ENCODE results near the gene GPC3. TPM values are rescaled to one million over a fixed set of nuclear protein-coding genes. Genes with fewer than 3 reads are reported as not detected.

GPC3 gene
- total RNA-seq, 2 donors from 2014 or later, result 1.9 to 2.0 TPM

- no peak for DNase-seq
- no peak overlapping the region for H3K9ac ChIP-seq (ENCODE audit: low read depth in 2 of 2, low read length in 2 of 2)
- no peak overlapping the region for H3K27ac ChIP-seq
- no peak overlapping the region for H3K4me3 ChIP-seq
- intact Hi-C loops (cut with DNase I), result no loop called here
- H3K4me1 ChIP-seq, result no peaks in the 10 kb centered on the region
- H3K27me3 ChIP-seq, result no peaks in the 10 kb centered on the region
- H3K36me3 ChIP-seq, result no peaks in the 10 kb centered on the region
- H3K9me3 ChIP-seq, result no peaks in the 10 kb centered on the region
- no peak for TF ChIP-seq CTCF (IDR thresholded peaks at IDR 0.05)
Observed at GRCh38 chrX:133648594-133648993, 336.8 kb downstream of the GPC3 start.

GRCh38 chrX:133646719-133647116 lies 338.7 kb downstream of the GPC3 start:
- Histone ChIP-seq H3K4me3 (no peak overlapping the region), H3K9me3 (no peaks in the 10 kb centered on the region), H3K9ac (ENCODE audit: low read depth in 2 of 2, low read length in 2 of 2) (no peak overlapping the region), H3K36me3 (no peaks in the 10 kb centered on the region), H3K27ac (no peak overlapping the region), H3K4me1 (no peaks in the 10 kb centered on the region), H3K27me3 (no peaks in the 10 kb centered on the region)
- DNase-seq, result no peak
- TF ChIP-seq CTCF (IDR thresholded peaks at IDR 0.05), result no peak
- intact Hi-C loops (cut with DNase I), result no loop called here

GRCh38 chrX:133645977-133646718 lies 339.2 kb downstream of the GPC3 start:
- Histone ChIP-seq H3K4me1 (no peaks in the 10 kb centered on the region), H3K4me3 (no peak overlapping the region), H3K9ac (ENCODE audit: low read depth in 2 of 2, low read length in 2 of 2) (no peak overlapping the region), H3K9me3 (no peaks in the 10 kb centered on the region), H3K27ac (no peak overlapping the region), H3K27me3 (no peaks in the 10 kb centered on the region), H3K36me3 (no peaks in the 10 kb centered on the region)
- TF ChIP-seq CTCF (IDR thresholded peaks at IDR 0.05), result no peak
- DNase-seq, result no peak
- intact Hi-C loops (cut with DNase I), result no loop called here

- no peak for DNase-seq
- H3K4me3 ChIP-seq, result no peak overlapping the region
- H3K27ac ChIP-seq, result no peak overlapping the region
- no peaks in the 10 kb centered on the region for H3K4me1 ChIP-seq
- no peaks in the 10 kb centered on the region for H3K9me3 ChIP-seq
- intact Hi-C loops (cut with DNase I), result no loop called here
- no peaks in the 10 kb centered on the region for H3K27me3 ChIP-seq
- no peak for TF ChIP-seq CTCF (IDR thresholded peaks at IDR 0.05)
- no peaks in the 10 kb centered on the region for H3K36me3 ChIP-seq
- H3K9ac ChIP-seq (ENCODE audit: low read depth in 2 of 2, low read length in 2 of 2), result no peak overlapping the region
Observed at GRCh38 chrX:133645256-133645655, 340.1 kb downstream of the GPC3 start.

- H3K4me1 ChIP-seq, result no peaks in the 10 kb centered on the region
- no peak overlapping the region for H3K9ac ChIP-seq (ENCODE audit: low read depth in 2 of 2, low read length in 2 of 2)
- intact Hi-C loops (cut with DNase I), result no loop called here
- DNase-seq, result no peak
- TF ChIP-seq CTCF (IDR thresholded peaks at IDR 0.05), result no peak
- no peaks in the 10 kb centered on the region for H3K9me3 ChIP-seq
- no peak overlapping the region for H3K4me3 ChIP-seq
- no peaks in the 10 kb centered on the region for H3K27me3 ChIP-seq
- no peaks in the 10 kb centered on the region for H3K36me3 ChIP-seq
- no peak overlapping the region for H3K27ac ChIP-seq
Observed at GRCh38 chrX:133640161-133641015, 345.0 kb downstream of the GPC3 start.
